NCI-H1436 treated with DMSO at 0.1 percent for 48 hours (cell line): ENCODE measurements around the gene GOLGA6L10.
"Not testable (repeated sequence)": the region's sequence is repeated elsewhere in the genome, so short reads cannot be mapped to it uniquely, and the experiment has no call there.

ENCODE experiments used
- DNase-seq: peaks from one replicate; lab custom pipeline; 2025; lab: John Stamatoyannopoulos, UW

Gene GOLGA6L10

DNA sequence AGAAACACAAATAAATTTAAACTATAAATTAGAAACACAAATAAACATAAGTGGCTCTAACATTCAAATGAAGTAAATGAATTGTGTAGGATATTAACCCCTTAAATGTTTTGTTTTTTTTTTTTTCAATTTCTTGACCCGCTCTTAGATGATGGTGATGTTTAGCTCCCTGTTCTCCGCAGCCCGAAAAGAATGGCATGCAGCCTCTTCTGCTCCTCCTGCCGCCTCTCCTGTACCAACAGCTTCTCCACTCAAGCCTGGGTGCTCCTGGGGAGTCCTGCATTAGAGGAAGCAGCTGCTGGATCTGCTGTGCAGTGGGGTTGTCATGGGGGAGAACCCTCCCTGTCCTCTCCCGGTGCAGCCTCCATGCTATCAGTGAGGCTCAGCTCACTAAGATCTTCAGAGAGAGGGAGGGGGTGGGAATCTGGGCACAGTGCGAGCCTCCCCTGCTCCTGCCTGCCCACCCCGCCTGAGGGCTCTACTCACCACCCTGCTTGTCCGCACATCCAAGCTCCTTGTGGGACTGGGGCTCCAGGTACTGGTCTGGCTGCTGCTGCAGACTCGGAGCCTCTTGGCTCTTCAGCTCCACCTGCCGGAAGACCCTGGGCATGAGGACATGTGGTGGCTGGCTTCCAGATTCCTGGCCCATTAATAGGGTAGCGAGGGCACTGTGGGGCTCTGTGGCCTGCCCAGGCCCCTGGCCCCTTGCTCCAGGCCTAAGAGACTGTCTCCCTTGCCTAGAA, 6.5 kb downstream of the GOLGA6L10 start:
- DNase-seq = not testable (repeated sequence)

GRCh38 chr15:82338573-82338972, 10.7 kb downstream of the GOLGA6L10 start:
- DNase-seq = not testable (repeated sequence)

- DNase-seq = not testable (repeated sequence)
Measured at GRCh38 chr15:82338053-82338452, 11.2 kb downstream of the GOLGA6L10 start.

GRCh38 chr15:82337051-82337450, 12.2 kb downstream of the GOLGA6L10 start:
- DNase-seq = not testable (repeated sequence)

DNA sequence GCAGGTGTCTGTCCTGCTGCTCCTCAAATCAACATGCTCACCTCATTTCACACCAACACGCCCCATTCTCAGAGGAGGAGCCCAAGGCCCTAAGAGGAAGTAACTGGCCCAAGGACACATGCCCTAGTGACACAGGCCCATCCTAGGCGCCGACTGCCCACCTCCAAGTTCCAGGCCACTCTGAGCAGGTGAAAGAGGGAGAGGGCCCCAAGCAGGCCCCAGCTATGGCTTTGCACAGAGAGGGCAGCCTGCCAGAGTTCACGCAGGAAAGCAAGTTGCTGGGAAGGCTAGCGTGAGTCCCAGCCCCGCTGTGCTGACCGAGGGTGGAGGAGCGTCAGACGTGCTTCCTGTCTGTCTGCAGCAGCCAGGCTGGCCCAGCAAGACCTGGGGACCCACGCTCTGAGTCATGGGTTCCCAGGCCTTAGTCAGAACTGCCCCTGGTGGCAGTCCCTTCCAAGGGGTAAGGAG, 13.1 kb downstream of the GOLGA6L10 start:
- not testable (repeated sequence) for DNase-seq

GRCh38 chr15:82335006-82335405, 14.3 kb downstream of the GOLGA6L10 start:
- not testable (repeated sequence) for DNase-seq

GRCh38 chr15:82334554-82334932, 14.7 kb downstream of the GOLGA6L10 start:
- DNase-seq = not testable (repeated sequence)

DNA sequence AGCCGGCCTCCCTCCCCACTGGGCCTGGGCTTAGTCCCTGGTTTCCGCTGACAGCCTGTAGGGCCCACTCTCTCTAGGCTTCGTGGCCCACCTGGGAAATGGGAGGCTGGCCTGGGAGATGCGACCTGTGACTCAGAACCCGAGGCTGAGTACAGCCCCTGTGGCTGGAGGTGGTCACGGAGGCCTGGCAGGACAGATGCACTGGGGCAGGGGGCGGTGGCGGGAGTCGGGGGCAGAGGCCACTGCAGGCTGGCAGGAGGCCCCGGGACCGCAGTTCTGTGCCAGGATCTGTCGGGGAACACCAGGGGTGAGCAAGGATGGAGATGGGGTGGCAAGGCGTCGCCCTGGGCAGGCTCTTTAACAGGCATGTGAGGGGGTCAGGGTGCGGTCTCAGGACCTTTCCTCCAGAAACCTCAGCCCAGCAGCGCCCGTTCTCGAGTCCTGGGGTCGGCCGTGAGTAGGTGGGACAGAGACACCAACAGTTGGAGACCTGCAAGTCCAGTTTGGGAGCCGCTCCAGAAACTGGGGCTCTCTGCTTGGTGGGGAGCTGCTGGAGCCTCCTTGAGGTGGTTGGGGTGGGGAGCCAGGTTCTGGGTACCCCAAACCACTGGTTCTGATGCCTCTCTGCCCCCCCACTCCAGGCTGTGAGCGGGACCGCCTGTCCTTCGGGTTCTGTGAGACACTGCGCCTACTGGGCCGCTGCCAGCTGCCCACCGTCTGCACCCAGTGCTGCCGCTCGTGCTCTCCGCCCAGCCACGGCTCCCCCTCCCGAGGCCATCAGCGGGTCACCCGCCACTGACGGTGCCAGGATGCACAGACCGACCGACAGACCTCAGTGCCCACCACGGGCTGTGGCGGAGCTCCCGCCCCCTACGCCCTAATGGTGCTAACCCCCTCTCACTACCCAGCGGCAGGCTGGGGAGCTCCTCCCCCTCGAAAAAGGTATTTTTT, 15.4 kb downstream of the GOLGA6L10 start:
- not testable (repeated sequence) for DNase-seq

DNA sequence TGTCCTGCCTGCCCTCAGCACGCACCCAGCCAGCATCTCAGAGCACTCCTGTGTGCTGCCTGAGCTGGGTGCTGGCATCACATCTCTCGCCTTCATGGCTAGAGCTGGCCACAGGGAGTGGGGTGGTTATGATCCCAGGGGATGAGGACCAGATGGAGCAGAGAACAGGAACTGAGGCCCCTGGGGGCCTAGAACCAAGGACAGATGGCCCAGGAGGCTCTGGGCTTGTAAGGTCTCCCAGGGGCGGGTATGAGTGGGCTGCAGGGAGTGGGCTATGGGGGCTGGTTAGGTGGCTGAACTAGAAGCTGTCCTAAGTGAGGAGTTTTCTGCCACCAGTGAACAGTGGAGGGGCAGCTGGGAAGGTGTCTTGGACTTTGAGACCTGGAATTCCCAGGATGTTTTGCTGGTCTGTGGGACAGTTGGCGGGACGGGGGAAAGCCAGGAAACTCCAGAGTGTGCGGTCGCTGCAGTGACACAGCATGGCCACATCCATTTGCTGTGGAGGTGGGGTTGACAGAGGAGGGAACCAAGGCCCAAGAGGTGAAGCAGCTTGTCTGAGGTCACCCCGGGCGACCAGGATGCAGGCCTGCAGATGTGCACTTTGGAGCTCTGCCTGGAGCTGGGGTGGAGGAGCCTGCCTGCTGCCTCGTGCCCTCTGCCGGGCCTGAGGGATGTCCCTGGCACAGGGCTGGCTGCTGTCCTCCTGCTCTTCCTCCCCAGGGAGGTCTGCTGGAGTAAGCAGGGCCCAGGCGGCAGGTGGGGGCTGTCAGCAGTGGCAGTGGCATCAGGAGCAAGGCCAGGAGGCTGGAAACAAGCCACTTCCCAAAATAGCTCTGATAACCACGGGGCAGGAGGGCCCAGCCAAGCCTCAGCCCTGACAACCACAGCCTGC, 16.3 kb downstream of the GOLGA6L10 start:
- DNase-seq = not testable (repeated sequence)

DNA sequence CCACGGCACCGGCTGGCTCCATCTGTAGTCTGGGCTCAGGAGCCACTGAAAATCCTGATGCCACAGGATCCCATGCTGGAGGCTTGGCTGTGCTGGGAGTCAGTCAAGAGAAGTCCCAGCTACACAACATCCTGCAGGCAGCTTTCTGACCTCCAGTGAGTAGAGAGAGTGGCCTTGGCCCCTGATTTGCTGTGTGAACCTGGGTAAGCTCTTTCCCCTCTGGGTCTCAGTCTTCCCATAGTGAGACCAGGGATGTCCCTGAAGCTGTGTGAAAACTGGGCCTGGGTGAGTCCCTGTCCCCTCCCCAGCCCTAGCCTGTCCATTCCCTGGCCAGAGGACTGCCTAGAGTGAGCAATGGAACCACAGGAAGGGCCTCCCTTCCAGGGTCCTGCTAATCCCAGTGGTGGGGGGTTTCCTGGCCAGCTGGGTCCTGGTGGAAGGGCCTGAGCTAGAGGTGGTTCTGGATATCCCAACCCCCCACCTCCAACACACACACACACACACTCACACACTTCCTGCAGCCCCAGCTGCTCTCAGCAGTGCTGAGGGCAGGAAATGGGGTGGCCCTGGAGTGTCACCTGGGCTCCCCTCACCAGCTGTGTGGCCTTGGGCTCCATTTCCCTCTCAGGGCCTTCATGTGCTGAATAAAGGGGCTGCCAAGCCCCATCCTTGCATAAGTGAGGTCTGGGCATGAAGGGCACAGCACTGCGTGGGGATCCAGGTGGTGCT, 17.5 kb downstream of the GOLGA6L10 start:
- not testable (repeated sequence) for DNase-seq

- DNase-seq = not testable (repeated sequence)
Measured at GRCh38 chr15:82330921-82331320, 18.4 kb downstream of the GOLGA6L10 start.

GRCh38 chr15:82329039-82329438, 20.2 kb downstream of the GOLGA6L10 start:
- DNase-seq = not testable (repeated sequence)

GRCh38 chr15:82327372-82327771, 21.9 kb downstream of the GOLGA6L10 start:
- DNase-seq = not testable (repeated sequence)

GRCh38 chr15:82326896-82327295, 22.4 kb downstream of the GOLGA6L10 start:
- not testable (repeated sequence) for DNase-seq

DNA sequence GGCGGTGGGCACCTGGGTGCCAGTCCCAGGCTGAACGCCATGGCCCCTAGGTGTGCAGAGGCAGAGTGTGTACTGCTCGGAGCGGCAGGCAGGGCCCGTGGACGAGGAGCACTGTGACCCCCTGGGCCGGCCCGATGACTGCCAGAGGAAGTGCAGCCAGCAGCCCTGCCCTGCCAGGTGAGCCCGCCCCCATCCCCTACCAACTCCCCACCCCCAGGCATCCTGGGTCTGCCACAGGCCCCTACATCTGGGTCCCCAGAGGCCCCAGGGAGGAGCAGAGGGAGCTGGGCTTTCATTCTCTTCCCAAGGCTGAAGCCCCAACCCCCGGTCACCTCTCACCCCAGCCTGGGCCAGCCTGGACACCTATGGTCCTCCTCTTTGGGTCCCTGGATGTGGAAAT, 23.6 kb downstream of the GOLGA6L10 start:
- DNase-seq = not testable (repeated sequence)

- DNase-seq = not testable (repeated sequence)
Measured at GRCh38 chr15:82324831-82325230, 24.4 kb downstream of the GOLGA6L10 start.

- DNase-seq = not testable (repeated sequence)
Measured at GRCh38 chr15:82322488-82322887, 26.8 kb downstream of the GOLGA6L10 start.

DNA sequence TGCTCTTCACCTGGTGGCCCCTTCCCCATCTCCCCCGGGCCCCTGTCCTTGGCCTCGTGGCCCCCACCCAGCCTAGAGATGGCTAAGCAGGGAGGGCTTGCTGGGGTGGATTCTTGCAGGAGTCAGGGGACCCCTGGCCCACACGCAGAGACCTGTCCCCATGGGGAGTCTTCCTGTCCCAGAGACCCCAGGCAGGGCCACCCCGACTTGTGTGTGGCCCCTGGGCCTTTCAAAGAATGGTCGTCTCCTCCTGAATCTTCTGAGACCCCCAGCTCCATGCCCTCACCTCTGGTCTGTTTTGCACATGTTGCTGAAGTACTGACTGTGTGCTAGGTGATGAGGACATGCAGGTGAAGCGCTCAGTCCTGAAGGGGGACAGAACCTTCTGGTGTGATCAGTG, 28.4 kb downstream of the GOLGA6L10 start:
- DNase-seq = not testable (repeated sequence)

DNA sequence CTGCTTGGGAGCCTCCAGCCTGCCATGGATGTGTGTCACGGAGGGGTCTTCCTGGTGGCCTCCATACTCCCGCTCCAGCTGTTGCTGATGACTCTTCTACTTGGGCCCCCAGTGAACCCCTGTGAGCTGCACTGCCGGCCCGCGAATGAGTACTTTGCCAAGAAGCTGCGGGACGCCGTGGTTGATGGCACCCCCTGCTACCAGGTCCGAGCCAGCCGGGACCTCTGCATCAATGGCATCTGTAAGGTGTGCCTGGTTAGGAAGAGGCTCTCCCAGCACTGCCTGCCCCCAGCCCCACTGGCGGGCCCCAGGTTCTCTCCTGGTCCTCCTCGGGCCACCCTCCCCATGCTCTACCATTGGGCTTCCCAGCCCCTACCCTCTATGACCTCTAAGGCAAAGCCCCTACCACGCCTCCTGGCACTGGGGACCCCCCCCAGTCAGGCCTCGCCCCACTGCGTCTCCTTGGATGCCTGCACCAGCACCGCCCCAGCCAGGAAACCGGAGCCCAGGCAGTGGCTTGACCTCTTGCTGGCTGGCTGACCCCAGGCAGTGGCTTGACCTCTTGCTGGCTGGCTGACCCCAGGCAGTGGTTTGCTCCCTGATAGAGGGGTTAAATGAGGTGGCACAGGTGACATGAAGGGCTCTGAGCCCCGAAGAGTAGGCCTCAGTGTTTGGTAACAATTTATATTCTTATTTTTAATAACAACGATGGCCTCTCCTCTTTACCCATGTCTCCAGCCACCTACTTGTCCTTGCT, 29.6 kb downstream of the GOLGA6L10 start:
- not testable (repeated sequence) for DNase-seq

- DNase-seq = not testable (repeated sequence)
Measured at GRCh38 chr15:82318281-82318680, 31.0 kb downstream of the GOLGA6L10 start.
